ENCODE results near the gene KIFC3. TPM values are rescaled to one million over a fixed set of nuclear protein-coding genes. Genes with fewer than 3 reads are reported as not detected.

Gene KIFC3
- total and polyA plus RNA-seq, 2 of the 13 experiments (the other 11 are each of a cell fraction or from before 2014, with no cell fraction given): 42.1 to 45.3 TPM

- no peaks in the 10 kb centered on the region for H3K36me3 ChIP-seq (replicated peaks in 1 of 2; ENCODE audit: control insufficient read depth in 1 of 2, insufficient read depth in 2 of 2, low read length in 2 of 2)
- H3K4me3 ChIP-seq (replicated peaks in 1 of 3; ENCODE audit: insufficient read depth in 1 of 3, low read depth in 2 of 3, low read length in 3 of 3): no peak overlapping the region
- peaks cover 37% of the 10 kb centered on the region for H3K4me1 ChIP-seq (ENCODE audit: insufficient read depth, low read length)
- no peaks in the 10 kb centered on the region for H3K9me3 ChIP-seq (ENCODE audit: low read length)
- DNase-seq (ENCODE audit: low spot score): no peak
- POLR2A ChIA-PET: no interaction called here
- H4K20me1 ChIP-seq (ENCODE audit: insufficient read depth, low read length): no peaks in the 10 kb centered on the region
- no peak overlapping the region for H3K4me2 ChIP-seq (ENCODE audit: low read depth, low read length)
- no peak for ATAC-seq
- in situ Hi-C loops (cut with HindIII; ENCODE audit: extremely low pct_ligation_motif_present, low pct_unique_long_range_greater_than_20kb): no loop called here
- TF ChIP-seq TGIF2 (CRISPR knock-in tag; IDR thresholded peaks at IDR 0.05) (no peak), ZNF792 (CRISPR knock-in tag; IDR thresholded peaks at IDR 0.05) (no peak), ZSCAN30 (CRISPR knock-in tag; IDR thresholded peaks at IDR 0.05) (no peak), SPEN (CRISPR knock-in tag; IDR thresholded peaks at IDR 0.05; ENCODE audit: low read depth) (no peak), ATM (IDR thresholded peaks at IDR 0.05; ENCODE audit: borderline replicate concordance) (no peak), KMT2A (CRISPR knock-in tag; IDR thresholded peaks at IDR 0.05) (no peak), ZNF598 (CRISPR knock-in tag; IDR thresholded peaks at IDR 0.05; ENCODE audit: borderline replicate concordance) (no peak), ZNF275 (CRISPR knock-in tag; IDR thresholded peaks at IDR 0.05; ENCODE audit: borderline replicate concordance) (no peak), BHLHE40 (IDR thresholded peaks at IDR 0.05; ENCODE audit: low read length) (no peak), ARID3A (IDR thresholded peaks at IDR 0.05; ENCODE audit: low read depth, low read length) (no peak)
- TF ChIP-seq, protein P1, sequence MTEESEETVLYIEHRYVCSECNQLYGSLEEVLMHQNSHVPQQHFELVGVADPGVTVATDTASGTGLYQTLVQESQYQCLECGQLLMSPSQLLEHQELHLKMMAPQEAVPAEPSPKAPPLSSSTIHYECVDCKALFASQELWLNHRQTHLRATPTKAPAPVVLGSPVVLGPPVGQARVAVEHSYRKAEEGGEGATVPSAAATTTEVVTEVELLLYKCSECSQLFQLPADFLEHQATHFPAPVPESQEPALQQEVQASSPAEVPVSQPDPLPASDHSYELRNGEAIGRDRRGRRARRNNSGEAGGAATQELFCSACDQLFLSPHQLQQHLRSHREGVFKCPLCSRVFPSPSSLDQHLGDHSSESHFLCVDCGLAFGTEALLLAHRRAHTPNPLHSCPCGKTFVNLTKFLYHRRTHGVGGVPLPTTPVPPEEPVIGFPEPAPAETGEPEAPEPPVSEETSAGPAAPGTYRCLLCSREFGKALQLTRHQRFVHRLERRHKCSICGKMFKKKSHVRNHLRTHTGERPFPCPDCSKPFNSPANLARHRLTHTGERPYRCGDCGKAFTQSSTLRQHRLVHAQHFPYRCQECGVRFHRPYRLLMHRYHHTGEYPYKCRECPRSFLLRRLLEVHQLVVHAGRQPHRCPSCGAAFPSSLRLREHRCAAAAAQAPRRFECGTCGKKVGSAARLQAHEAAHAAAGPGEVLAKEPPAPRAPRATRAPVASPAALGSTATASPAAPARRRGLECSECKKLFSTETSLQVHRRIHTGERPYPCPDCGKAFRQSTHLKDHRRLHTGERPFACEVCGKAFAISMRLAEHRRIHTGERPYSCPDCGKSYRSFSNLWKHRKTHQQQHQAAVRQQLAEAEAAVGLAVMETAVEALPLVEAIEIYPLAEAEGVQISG (CRISPR knock-in tag; IDR thresholded peaks at IDR 0.05): no peak
- TF ChIP-seq, protein P2, sequence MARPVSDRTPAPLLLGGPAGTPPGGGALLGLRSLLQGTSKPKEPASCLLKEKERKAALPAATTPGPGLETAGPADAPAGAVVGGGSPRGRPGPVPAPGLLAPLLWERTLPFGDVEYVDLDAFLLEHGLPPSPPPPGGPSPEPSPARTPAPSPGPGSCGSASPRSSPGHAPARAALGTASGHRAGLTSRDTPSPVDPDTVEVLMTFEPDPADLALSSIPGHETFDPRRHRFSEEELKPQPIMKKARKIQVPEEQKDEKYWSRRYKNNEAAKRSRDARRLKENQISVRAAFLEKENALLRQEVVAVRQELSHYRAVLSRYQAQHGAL (CRISPR knock-in tag; IDR thresholded peaks at IDR 0.05; ENCODE audit: not compliant biosample characterization): no peak
- TF ChIP-seq, protein P3, sequence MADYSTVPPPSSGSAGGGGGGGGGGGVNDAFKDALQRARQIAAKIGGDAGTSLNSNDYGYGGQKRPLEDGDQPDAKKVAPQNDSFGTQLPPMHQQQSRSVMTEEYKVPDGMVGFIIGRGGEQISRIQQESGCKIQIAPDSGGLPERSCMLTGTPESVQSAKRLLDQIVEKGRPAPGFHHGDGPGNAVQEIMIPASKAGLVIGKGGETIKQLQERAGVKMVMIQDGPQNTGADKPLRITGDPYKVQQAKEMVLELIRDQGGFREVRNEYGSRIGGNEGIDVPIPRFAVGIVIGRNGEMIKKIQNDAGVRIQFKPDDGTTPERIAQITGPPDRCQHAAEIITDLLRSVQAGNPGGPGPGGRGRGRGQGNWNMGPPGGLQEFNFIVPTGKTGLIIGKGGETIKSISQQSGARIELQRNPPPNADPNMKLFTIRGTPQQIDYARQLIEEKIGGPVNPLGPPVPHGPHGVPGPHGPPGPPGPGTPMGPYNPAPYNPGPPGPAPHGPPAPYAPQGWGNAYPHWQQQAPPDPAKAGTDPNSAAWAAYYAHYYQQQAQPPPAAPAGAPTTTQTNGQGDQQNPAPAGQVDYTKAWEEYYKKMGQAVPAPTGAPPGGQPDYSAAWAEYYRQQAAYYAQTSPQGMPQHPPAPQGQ (CRISPR knock-in tag; IDR thresholded peaks at IDR 0.05; ENCODE audit: borderline replicate concordance): no peak
- no peak overlapping the region for H3K9ac ChIP-seq (ENCODE audit: insufficient read depth, low read depth, low read length)
- no peaks in the 10 kb centered on the region for H3K27me3 ChIP-seq (ENCODE audit: control insufficient read depth in 1 of 2, insufficient read depth in 2 of 2, low read length in 2 of 2)
- BruUV-seq (replicated peaks): no TSS peak
- CTCF ChIA-PET (ENCODE audit: low intra/inter-chr PET ratio, low total read pairs): no interaction called here
- no peaks in the 10 kb centered on the region for H3K79me2 ChIP-seq (ENCODE audit: insufficient read depth, low read length)
- no peak overlapping the region for H2AFZ ChIP-seq (ENCODE audit: low read length)
- H3K27ac ChIP-seq (ENCODE audit: extremely low read length, insufficient read depth, low read length): no peak overlapping the region
- no peak for FAIRE-seq
- intact Hi-C loops (cut with micrococcal nuclease; ENCODE audit: unreplicated experiment): no loop called here
- 83% methylated on average over 5 of the region's 5 CpGs for WGBS (ENCODE audit: low lambda C conversion rate)
Observed at GRCh38 chr16:57834936-57835335, 32.6 kb upstream of the KIFC3 start.

Data from HepG2 (cell line).